OCI-LY3 (cell line): Measurements from ENCODE around the gene MAPKAPK3.

Experiments used
- EZH2phosphoT487 ChIP-seq: fragments of 200-600 bp; shearing (Covaris generic); IDR thresholded peaks from 2 replicates; pipeline ENCODE4 v1.6.1; 2018; ENCODE audit warnings: antibody characterized with exemption, mixed run types, low read depth
- TF ChIP-seq, protein P1 (sequence below): fragments of 200-600, 300-600 bp; sonication (generic); IDR thresholded peaks from 2 replicates; pipeline ENCODE4 v1.5.1; 2014; ENCODE audit warnings: antibody characterized with exemption, low read length, low read depth

DNA sequence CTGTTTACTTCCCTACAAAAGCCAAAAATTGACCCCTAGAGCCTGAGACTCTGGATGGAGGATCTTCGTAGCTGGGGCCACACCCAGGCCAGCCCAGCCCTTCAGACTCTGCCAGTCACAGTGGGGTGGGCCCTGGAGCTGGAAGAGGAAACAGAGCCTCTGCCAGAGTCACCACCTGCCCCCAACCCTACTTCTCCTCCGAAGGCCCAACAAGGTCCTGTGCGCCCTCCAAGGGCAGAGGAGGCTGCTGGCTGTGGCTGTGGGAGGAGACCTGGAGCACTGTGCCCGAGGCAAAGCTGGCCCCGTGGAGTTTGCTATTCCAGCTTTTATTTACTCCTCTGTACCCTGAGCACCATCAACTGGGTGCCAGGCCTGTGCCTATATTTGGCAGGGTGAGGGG, 24.4 kb upstream of the MAPKAPK3 start:
- TF ChIP-seq, protein P1, sequence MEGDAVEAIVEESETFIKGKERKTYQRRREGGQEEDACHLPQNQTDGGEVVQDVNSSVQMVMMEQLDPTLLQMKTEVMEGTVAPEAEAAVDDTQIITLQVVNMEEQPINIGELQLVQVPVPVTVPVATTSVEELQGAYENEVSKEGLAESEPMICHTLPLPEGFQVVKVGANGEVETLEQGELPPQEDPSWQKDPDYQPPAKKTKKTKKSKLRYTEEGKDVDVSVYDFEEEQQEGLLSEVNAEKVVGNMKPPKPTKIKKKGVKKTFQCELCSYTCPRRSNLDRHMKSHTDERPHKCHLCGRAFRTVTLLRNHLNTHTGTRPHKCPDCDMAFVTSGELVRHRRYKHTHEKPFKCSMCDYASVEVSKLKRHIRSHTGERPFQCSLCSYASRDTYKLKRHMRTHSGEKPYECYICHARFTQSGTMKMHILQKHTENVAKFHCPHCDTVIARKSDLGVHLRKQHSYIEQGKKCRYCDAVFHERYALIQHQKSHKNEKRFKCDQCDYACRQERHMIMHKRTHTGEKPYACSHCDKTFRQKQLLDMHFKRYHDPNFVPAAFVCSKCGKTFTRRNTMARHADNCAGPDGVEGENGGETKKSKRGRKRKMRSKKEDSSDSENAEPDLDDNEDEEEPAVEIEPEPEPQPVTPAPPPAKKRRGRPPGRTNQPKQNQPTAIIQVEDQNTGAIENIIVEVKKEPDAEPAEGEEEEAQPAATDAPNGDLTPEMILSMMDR: no peak
- no peak for TF ChIP-seq EZH2phosphoT487
